ENCODE results near the gene HIVEP3. TPM values are rescaled to one million over a fixed set of nuclear protein-coding genes. Genes with fewer than 3 reads are reported as not detected.

The HIVEP3 gene
- polyA plus RNA-seq, 4 donors, result 3.5 to 4.8 (median 4.6) TPM

- no peak for DNase-seq (ENCODE audit: low read depth in 4 of 4, low spot score in 2 of 4)
These were observed 308.4 kb downstream of the HIVEP3 start for GRCh38 chr1:41610361-41610760.

GRCh38 chr1:41609166-41609883, 309.4 kb downstream of the HIVEP3 start:
- no peak for DNase-seq (ENCODE audit: low read depth in 4 of 4, low spot score in 2 of 4)

GRCh38 chr1:41608211-41608610, 310.5 kb downstream of the HIVEP3 start:
- no peak for DNase-seq (ENCODE audit: low read depth in 4 of 4, low spot score in 2 of 4)

DNA sequence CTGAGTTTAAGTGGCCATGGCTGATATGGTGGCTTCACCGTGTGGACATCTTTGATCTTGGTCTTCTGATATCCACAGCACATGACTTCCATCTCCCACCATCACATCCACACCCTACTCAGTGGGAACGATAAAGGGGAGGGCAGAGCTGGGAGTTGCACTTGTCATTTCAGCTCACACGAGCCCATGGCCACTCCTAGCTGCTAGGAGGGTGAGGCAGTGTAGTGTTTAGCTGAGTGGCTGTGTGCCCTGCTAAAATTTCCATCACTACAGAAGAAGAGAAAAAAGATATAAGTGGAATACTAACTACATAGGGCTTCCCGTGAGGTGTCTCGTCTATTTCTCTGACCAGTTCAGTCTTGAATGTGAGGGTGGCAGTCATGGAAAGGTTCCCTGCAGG, 310.9 kb downstream of the HIVEP3 start:
- DNase-seq (ENCODE audit: low read depth in 4 of 4, low spot score in 2 of 4), result no peak

- DNase-seq (ENCODE audit: low read depth in 4 of 4, low spot score in 2 of 4), result no peak
These were observed 318.8 kb downstream of the HIVEP3 start for GRCh38 chr1:41599912-41600311.

GRCh38 chr1:41598325-41598724, 320.4 kb downstream of the HIVEP3 start:
- DNase-seq (ENCODE audit: low read depth in 4 of 4, low spot score in 2 of 4), result no peak

DNA sequence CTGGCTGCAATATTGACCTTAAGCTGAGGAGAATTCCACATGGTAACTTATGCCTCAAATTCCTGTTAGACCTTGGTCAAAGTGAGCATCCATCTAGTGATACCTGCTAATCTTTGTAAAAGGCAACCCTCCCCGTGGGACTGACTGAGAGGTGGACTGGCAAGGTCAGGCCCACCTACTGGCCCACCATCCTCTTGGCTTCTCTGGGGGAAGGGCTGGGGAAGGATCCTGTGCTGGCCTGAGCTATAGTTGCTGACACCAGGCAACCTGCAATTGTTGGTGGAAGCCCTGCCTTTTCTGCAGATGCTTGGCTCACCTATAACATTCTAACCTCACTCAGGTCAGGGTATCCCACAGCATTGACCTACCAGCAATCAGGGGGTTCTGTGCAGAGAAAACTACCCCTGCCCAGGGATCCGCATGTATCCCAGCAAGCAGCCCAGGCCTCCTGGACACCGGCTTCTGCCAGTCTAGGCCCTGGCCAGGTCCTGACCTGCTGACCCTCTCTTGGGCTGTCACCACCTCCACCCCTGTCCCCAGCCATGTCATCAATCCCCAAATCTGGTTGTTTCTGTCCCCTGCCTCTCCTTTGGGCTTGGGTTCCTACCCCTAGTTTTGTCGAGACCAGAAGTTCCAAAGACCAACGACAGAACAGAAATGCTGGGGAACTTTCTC, 326.1 kb downstream of the HIVEP3 start:
- DNase-seq (ENCODE audit: low read depth in 4 of 4, low spot score in 2 of 4), result no peak

DNA sequence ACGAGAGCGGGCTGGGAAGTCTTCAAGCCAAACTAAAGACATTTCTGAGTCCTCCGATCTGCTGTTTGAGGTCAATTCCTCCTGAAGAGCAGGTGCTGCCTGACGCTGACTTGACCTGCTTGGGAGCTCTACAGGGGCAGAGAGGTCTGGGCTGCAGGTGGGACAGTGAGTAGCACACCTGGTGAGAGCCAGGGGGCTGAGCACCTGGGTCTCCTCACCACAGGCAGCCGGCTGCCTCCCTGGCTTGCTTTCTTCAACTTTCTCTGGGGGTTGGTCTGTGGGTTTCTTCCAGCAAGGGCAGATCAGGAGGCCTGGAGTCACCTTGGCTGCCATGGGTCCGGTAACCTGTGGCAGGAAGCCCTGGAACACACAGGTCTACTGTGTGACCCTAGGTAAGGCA, 326.8 kb downstream of the HIVEP3 start:
- no peak for DNase-seq (ENCODE audit: low read depth in 4 of 4, low spot score in 2 of 4)

DNA sequence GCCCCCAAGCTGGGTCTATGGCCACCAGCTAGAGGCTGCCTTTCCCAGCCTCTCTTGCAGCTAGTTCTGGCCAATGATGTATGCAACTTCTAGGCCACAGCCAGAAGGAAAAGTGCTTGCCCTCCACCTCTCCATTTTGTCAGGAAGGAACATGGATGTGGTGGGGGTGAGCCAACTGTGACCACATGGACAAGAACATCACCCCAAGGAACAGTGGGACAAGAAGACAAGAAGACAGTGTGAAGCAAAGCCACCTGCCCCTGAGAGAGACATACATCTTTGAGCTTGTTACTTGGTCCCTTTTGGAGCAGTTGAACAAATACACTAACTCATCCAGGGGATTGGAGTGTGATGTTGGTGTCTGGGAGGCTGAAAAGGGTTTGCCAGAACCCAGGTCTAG, 328.4 kb downstream of the HIVEP3 start:
- DNase-seq (ENCODE audit: low read depth in 4 of 4, low spot score in 2 of 4), result no peak

GRCh38 chr1:41589395-41589794, 329.3 kb downstream of the HIVEP3 start:
- no peak for DNase-seq (ENCODE audit: low read depth in 4 of 4, low spot score in 2 of 4)

GRCh38 chr1:41588334-41588875, 330.3 kb downstream of the HIVEP3 start:
- DNase-seq (ENCODE audit: low read depth in 4 of 4, low spot score in 2 of 4), result no peak

DNA sequence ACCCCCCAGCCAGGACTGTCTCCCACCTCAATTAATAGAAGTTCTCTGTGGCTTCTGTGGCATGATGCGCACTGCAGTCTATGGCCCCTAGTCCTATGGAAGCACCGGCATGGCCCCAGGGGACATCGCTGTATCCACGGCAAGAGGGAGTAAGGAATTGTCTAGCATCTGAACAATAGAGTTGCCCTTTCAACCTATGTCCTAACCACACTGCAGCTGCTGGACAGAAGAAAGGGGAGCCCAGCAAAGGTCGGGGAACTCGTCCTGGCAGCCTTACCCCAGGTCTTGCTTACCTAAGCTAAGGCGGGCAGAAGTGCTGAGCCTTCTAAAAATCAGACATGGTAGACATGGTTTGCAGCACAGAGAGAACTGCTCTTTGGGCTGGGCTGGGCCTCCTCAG, 330.9 kb downstream of the HIVEP3 start:
- no peak for DNase-seq (ENCODE audit: low read depth in 4 of 4, low spot score in 2 of 4)

- no peak for DNase-seq (ENCODE audit: low read depth in 4 of 4, low spot score in 2 of 4)
These were observed 332.5 kb downstream of the HIVEP3 start for GRCh38 chr1:41586230-41586629.

DNA sequence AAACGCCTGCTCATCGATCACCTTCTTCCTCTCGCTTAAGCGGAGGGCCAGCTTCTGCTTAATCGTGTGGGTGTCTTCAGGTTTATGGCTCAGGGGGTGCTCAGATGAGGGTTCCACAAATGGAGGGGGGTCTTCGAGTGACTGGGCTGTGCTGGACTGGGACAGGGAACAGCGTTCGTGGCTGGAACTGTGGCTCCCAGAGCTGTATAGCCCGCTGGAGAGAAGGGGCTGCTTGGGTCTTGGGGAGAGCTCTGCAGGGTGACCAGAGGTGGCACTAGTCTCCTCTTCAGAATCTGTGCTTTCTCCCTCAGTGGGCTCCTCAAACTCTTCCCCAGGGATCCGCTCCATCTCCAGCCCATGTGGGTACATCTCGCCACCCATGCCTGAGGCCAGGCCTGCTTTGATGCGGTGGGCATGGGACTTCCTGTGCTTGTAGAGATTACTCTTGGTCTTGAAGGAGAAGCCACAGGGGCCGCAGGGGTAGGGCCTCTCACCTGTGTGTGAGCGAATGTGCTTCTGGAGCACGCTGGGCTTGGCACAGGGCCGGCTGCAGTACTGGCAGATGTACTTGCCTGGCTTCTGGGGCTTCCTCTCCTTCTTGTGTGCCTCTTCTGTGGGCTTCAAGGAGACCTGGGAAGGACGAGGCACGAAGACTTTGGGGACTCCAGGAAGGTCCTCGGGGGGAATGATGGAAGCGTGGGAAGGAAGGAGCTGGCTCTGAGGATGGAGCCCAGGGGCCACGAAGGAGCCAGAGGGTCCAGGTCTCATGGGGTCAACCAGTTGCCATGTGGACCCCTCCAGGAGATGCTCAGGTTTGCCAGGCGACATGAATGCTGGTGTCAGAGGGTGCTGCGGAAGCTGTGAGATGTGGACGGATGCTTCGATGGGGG, 334.8 kb downstream of the HIVEP3 start:
- DNase-seq (ENCODE audit: low read depth in 4 of 4, low spot score in 2 of 4), result no peak

DNA sequence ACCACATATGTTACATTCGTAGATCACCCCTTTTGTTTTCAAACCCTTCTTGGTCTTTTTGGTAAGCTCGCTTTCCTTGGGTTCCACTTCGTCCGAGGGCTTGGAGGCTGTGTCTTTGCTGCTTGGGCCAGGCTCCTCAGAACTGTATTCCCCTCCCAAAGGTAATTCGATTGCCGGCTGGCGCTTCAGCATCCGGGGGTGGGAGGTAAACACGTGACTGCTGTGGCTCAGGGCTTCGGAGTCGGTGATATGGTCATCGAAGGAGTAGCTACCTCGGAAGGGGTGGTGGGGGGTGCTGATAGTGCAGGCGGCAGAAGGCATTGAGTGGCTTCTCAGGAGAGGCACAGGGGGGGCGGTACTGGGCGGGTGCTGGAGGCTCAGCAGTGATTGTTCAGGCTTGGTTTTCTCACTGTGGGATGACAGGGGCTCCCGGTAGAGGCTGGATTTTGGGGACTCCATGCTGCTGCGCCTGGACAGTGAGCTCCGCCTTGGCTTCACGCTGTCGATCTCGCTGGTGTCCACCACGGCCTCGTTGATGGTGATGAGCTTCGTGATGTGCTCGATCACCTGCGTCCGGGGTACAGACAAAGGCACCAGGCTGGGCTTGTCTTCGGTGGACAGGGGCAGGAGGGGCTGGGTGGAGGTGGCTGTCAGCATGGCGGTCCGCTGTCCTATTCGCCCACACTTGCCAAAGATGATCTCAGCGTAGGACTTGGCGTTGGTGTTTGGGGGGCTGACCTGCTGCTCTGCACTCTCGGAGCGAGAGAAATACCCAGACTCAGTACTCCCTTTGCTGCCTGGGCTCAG, 335.7 kb downstream of the HIVEP3 start:
- no peak for DNase-seq (ENCODE audit: low read depth in 4 of 4, low spot score in 2 of 4)

GRCh38 chr1:41582351-41582750, 336.4 kb downstream of the HIVEP3 start:
- DNase-seq (ENCODE audit: low read depth in 4 of 4, low spot score in 2 of 4), result no peak

DNA sequence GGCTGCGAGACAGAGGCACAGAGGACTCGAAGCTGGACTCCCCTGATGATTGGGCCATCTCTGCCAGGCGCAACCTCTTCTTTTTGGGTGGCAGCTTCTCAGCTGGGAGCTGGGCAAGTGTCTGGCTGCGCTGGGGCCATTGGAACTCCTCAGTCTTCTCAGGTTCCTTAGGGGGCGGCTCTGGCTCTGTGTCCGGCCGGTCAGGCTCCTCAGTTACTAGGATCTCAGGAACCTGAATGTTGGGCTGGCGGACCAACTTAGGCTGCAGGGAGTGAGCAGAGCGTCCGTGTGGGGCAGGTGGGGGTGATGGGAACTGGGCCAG, 336.8 kb downstream of the HIVEP3 start:
- DNase-seq (ENCODE audit: low read depth in 4 of 4, low spot score in 2 of 4), result no peak

DNA sequence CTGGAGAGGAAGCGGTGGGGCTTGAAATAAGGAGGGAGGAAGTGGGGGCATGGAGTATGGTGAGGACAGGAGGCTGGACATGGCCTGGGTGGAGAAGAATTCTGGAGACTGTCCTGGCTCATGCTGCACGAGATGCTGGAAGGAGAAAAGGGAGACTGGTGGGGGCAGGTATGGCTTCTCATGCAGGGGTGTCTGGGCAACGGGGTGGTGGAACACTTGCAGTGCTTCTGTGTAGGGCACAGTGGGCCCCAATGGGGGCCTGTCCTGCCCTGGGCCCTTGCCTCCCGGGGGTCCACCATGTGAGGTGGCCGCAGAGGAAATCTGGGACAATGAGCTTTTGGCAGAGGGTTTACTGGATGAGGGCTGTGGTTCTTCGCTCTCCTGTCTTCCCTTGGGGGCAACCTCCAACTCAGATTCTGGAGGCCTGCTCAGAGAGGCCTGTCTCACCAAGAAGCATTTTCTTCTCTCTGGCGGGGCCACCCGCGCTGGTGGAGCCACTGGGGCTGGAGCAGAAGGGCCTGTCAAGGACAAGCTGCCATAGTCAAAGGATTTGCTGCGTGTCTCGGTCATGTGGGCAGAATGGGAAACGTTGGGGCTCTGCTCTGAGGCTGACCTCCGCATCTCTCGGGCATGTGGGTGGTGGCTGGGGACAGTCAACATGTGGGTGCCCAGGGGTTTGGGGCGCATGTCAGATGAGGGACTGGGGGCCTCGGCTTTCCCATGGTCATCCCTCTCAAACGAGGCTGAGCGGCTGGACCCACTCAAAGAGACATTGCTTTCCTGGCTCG, 337.3 kb downstream of the HIVEP3 start:
- no peak for DNase-seq (ENCODE audit: low read depth in 4 of 4, low spot score in 2 of 4)

DNA sequence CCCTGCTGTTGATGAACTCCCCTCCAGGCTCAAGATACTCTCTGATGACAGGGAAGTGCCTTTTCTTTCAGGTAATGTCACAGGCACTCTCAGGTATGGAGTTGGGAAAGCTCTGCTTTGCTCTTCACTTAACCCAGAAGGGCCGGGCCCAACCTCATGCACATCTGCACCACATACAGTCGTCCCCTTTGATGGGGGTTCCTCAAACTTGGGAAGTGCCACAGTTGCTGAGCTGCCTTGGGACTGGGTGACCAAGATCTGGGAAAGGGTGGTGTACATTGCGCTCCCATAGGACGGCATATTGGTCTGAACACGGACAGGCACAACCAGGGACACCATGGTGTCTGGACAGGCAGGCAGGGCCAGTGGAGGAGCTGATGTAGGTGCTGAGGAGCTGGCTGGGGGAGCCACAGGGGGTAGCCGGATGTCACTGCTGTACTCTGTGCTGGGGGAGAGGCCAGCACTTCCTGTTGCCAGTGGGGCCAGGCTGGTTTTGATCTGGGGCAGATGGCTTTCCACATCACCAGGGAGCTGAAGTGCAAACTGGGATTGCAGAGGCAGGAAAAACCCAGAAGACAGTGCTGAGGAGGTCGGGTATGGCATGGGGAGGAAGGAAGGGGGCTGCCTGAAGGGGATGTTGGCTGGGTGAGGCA, 338.1 kb downstream of the HIVEP3 start:
- no peak for DNase-seq (ENCODE audit: low read depth in 4 of 4, low spot score in 2 of 4)

All from left renal cortex interstitium (tissue), 4 donors.